ENCODE data around the gene RIC1.
"Not testable (repeated sequence)": the region's sequence is repeated elsewhere in the genome, so short reads cannot be mapped to it uniquely, and the experiment has no call there.

Gene RIC1

GRCh38 chr9:5644501-5644900 lies 15.6 kb downstream of the RIC1 start:
- Mint-ChIP-seq H3K4me1 (peaks cover 49% of the 10 kb centered on the region), H3K9me3 (peaks cover 23% of the 10 kb centered on the region), H3K4me3 (no peak overlapping the region), H3K27me3 (no peaks in the 10 kb centered on the region), H3K36me3 (ENCODE audit: insufficient read depth) (no peaks in the 10 kb centered on the region), H3K27ac (ENCODE audit: low read depth) (no peak overlapping the region)
- DNase-seq (ENCODE audit: low spot score in 2 of 2) (no peak), ATAC-seq (replicated peaks; ENCODE audit: extremely low read depth, poor library complexity, severe bottlenecking) (no peak)

- H3K4me3 Mint-ChIP-seq, result no peak overlapping the region
- ATAC-seq (replicated peaks; ENCODE audit: extremely low read depth, poor library complexity, severe bottlenecking) (no peak), DNase-seq (ENCODE audit: low spot score in 2 of 2) (no peak)
- no peaks in the 10 kb centered on the region for H3K27me3 Mint-ChIP-seq
- H3K4me1 Mint-ChIP-seq, result peaks cover 59% of the 10 kb centered on the region
- no peaks in the 10 kb centered on the region for H3K36me3 Mint-ChIP-seq (ENCODE audit: insufficient read depth)
- H3K27ac Mint-ChIP-seq (ENCODE audit: low read depth), result no peak overlapping the region
- H3K9me3 Mint-ChIP-seq, result peaks cover 17% of the 10 kb centered on the region
These were observed 17.2 kb downstream of the RIC1 start for GRCh38 chr9:5646116-5646515.

- Mint-ChIP-seq H3K27ac (ENCODE audit: low read depth) (no peak overlapping the region), H3K27me3 (no peaks in the 10 kb centered on the region), H3K4me3 (no peak overlapping the region), H3K4me1 (peaks cover 49% of the 10 kb centered on the region), H3K9me3 (peaks cover 21% of the 10 kb centered on the region), H3K36me3 (ENCODE audit: insufficient read depth) (no peaks in the 10 kb centered on the region)
- no peak for ATAC-seq (replicated peaks; ENCODE audit: extremely low read depth, poor library complexity, severe bottlenecking)
- no peak for DNase-seq (ENCODE audit: low spot score in 2 of 2)
These were observed 21.6 kb downstream of the RIC1 start for GRCh38 chr9:5650356-5651105.

- peaks cover 46% of the 10 kb centered on the region for H3K4me1 Mint-ChIP-seq
- no peak for ATAC-seq (replicated peaks; ENCODE audit: extremely low read depth, poor library complexity, severe bottlenecking)
- no peak overlapping the region for H3K4me3 Mint-ChIP-seq
- no peak for DNase-seq (ENCODE audit: low spot score in 2 of 2)
- no peak overlapping the region for H3K27ac Mint-ChIP-seq (ENCODE audit: low read depth)
- no peaks in the 10 kb centered on the region for H3K27me3 Mint-ChIP-seq
- H3K9me3 Mint-ChIP-seq, result peaks cover 21% of the 10 kb centered on the region
- H3K36me3 Mint-ChIP-seq (ENCODE audit: insufficient read depth), result no peaks in the 10 kb centered on the region
These were observed 22.3 kb downstream of the RIC1 start for GRCh38 chr9:5651246-5651645.

GRCh38 chr9:5652821-5653220 lies 23.9 kb downstream of the RIC1 start:
- no peak for DNase-seq (ENCODE audit: low spot score in 2 of 2)
- Mint-ChIP-seq H3K9me3 (peaks cover 21% of the 10 kb centered on the region), H3K4me3 (no peak overlapping the region), H3K27me3 (no peaks in the 10 kb centered on the region), H3K4me1 (peaks cover 44% of the 10 kb centered on the region), H3K36me3 (ENCODE audit: insufficient read depth) (peaks cover 2% of the 10 kb centered on the region), H3K27ac (ENCODE audit: low read depth) (no peak overlapping the region)
- no peak for ATAC-seq (replicated peaks; ENCODE audit: extremely low read depth, poor library complexity, severe bottlenecking)

GRCh38 chr9:5662804-5663203 lies 33.9 kb downstream of the RIC1 start:
- not testable (repeated sequence) for H3K27ac Mint-ChIP-seq (ENCODE audit: low read depth); ATAC-seq (replicated peaks; ENCODE audit: extremely low read depth, poor library complexity, severe bottlenecking); H3K27me3 Mint-ChIP-seq; DNase-seq (ENCODE audit: low spot score in 2 of 2); H3K4me3 Mint-ChIP-seq; H3K36me3 Mint-ChIP-seq (ENCODE audit: insufficient read depth)
- Mint-ChIP-seq H3K4me1 (peaks cover 53% of the 10 kb centered on the region), H3K9me3 (peaks cover 18% of the 10 kb centered on the region)

GRCh38 chr9:5665059-5665458 lies 36.2 kb downstream of the RIC1 start:
- peaks cover 60% of the 10 kb centered on the region for H3K4me1 Mint-ChIP-seq
- ATAC-seq (replicated peaks; ENCODE audit: extremely low read depth, poor library complexity, severe bottlenecking) (no peak), DNase-seq (ENCODE audit: low spot score in 2 of 2) (no peak)
- H3K27ac Mint-ChIP-seq (ENCODE audit: low read depth), result no peak overlapping the region
- no peaks in the 10 kb centered on the region for H3K27me3 Mint-ChIP-seq
- H3K36me3 Mint-ChIP-seq (ENCODE audit: insufficient read depth), result peaks cover 8% of the 10 kb centered on the region
- H3K9me3 Mint-ChIP-seq, result peaks cover 18% of the 10 kb centered on the region
- no peak overlapping the region for H3K4me3 Mint-ChIP-seq

GRCh38 chr9:5667391-5667790 lies 38.5 kb downstream of the RIC1 start:
- no peak overlapping the region for H3K27ac Mint-ChIP-seq (ENCODE audit: low read depth)
- no peaks in the 10 kb centered on the region for H3K27me3 Mint-ChIP-seq
- DNase-seq (ENCODE audit: low spot score in 2 of 2) (no peak), ATAC-seq (replicated peaks; ENCODE audit: extremely low read depth, poor library complexity, severe bottlenecking) (no peak)
- H3K9me3 Mint-ChIP-seq, result peaks cover 11% of the 10 kb centered on the region
- H3K36me3 Mint-ChIP-seq (ENCODE audit: insufficient read depth), result peaks cover 8% of the 10 kb centered on the region
- H3K4me3 Mint-ChIP-seq, result no peak overlapping the region
- H3K4me1 Mint-ChIP-seq, result peaks cover 63% of the 10 kb centered on the region

- ATAC-seq (replicated peaks; ENCODE audit: extremely low read depth, poor library complexity, severe bottlenecking) (no peak), DNase-seq (ENCODE audit: low spot score in 2 of 2) (no peak)
- no peak overlapping the region for H3K27ac Mint-ChIP-seq (ENCODE audit: low read depth)
- no peak overlapping the region for H3K4me3 Mint-ChIP-seq
- peaks cover 7% of the 10 kb centered on the region for H3K36me3 Mint-ChIP-seq (ENCODE audit: insufficient read depth)
- H3K4me1 Mint-ChIP-seq, result peaks cover 53% of the 10 kb centered on the region
- H3K9me3 Mint-ChIP-seq, result no peaks in the 10 kb centered on the region
- no peaks in the 10 kb centered on the region for H3K27me3 Mint-ChIP-seq
These were observed 41.2 kb downstream of the RIC1 start for GRCh38 chr9:5670079-5670478.

- peak; percentile 71 for ATAC-seq (replicated peaks; ENCODE audit: extremely low read depth, poor library complexity, severe bottlenecking)
- Mint-ChIP-seq H3K27me3 (no peaks in the 10 kb centered on the region), H3K4me1 (peaks cover 39% of the 10 kb centered on the region), H3K4me3 (no peak overlapping the region), H3K9me3 (no peaks in the 10 kb centered on the region), H3K27ac (ENCODE audit: low read depth) (no peak overlapping the region), H3K36me3 (ENCODE audit: insufficient read depth) (peaks cover 4% of the 10 kb centered on the region)
- DNase-seq (ENCODE audit: low spot score in 2 of 2), result no peak
These were observed 42.9 kb downstream of the RIC1 start for GRCh38 chr9:5671711-5672353.

- not testable (repeated sequence) for ATAC-seq (replicated peaks; ENCODE audit: extremely low read depth, poor library complexity, severe bottlenecking); H3K27me3 Mint-ChIP-seq; H3K9me3 Mint-ChIP-seq; H3K36me3 Mint-ChIP-seq (ENCODE audit: insufficient read depth); H3K4me3 Mint-ChIP-seq; DNase-seq (ENCODE audit: low spot score in 2 of 2); H3K27ac Mint-ChIP-seq (ENCODE audit: low read depth)
- peaks cover 23% of the 10 kb centered on the region for H3K4me1 Mint-ChIP-seq
These were observed 46.1 kb downstream of the RIC1 start for GRCh38 chr9:5675046-5675445.

- not testable (repeated sequence) for H3K27me3 Mint-ChIP-seq; ATAC-seq (replicated peaks; ENCODE audit: extremely low read depth, poor library complexity, severe bottlenecking); H3K4me3 Mint-ChIP-seq; DNase-seq (ENCODE audit: low spot score in 2 of 2); H3K9me3 Mint-ChIP-seq; H3K27ac Mint-ChIP-seq (ENCODE audit: low read depth); H3K36me3 Mint-ChIP-seq (ENCODE audit: insufficient read depth)
- H3K4me1 Mint-ChIP-seq, result peaks cover 33% of the 10 kb centered on the region
These were observed 54.7 kb downstream of the RIC1 start for GRCh38 chr9:5683591-5683990.

- Mint-ChIP-seq H3K4me3 (no peak overlapping the region), H3K9me3 (peaks cover 9% of the 10 kb centered on the region), H3K4me1 (peaks cover 33% of the 10 kb centered on the region), H3K27ac (ENCODE audit: low read depth) (no peak overlapping the region), H3K36me3 (ENCODE audit: insufficient read depth) (peaks cover 4% of the 10 kb centered on the region), H3K27me3 (no peaks in the 10 kb centered on the region)
- DNase-seq (ENCODE audit: low spot score in 2 of 2) (no peak), ATAC-seq (replicated peaks; ENCODE audit: extremely low read depth, poor library complexity, severe bottlenecking) (no peak)
These were observed 55.2 kb downstream of the RIC1 start for GRCh38 chr9:5684101-5684500.
